GM12878 (cell line): ENCODE results near the gene ALPK1. TPM values are rescaled to one million over a fixed set of nuclear protein-coding genes. Genes with fewer than 3 reads are reported as not detected.

Experiments used
- ATAC-seq: fragments of 200-7000 bp; cut with Tn5 transposase; 3 replicates; pipeline ENCODE4 v1.9.1; 2020; ENCODE audit warnings: mild to moderate bottlenecking, moderate library complexity
- BruUV-seq: library from RNA; stranded (reverse); fragments of 400-500 nt; replicated peaks from 2 replicates; lab custom pipeline; 2021; lab: Mats Ljungman, UMichigan
- CTCF ChIA-PET: fragments of 300-600 bp; sonication (Branson Sonifier 250); formaldehyde crosslinking; extraction: SDS; loops from one replicate; lab custom pipeline; 2021; ENCODE audit warnings: inconsistent platforms; lab: Yijun Ruan, JAX
- POLR2A ChIA-PET: fragments of 350-600 bp; formaldehyde crosslinking; extraction: SDS; loops from one replicate; lab custom pipeline; 2021; ENCODE audit warnings: inconsistent platforms; lab: Charles Lee
- RAD21 ChIA-PET: fragments of 300-600 bp; sonication (Branson Sonifier 250); formaldehyde crosslinking; loops from one replicate; lab custom pipeline; 2023; ENCODE audit warnings: antibody characterized with exemption; ENCODE audit not compliant: unreplicated experiment; lab: Charles Lee
- SMC1A ChIA-PET: fragments of 300-600 bp; sonication (Branson Sonifier 250); formaldehyde crosslinking; loops from one replicate; lab custom pipeline; 2023; ENCODE audit not compliant: unreplicated experiment, uncharacterized antibody; lab: Charles Lee
- DNase-seq: peaks from one replicate; pipeline ENCODE4 v3.0.0-alpha.2; 2011; ENCODE audit warnings: low read depth, low spot score
- FAIRE-seq: peaks from 3 replicates; lab custom pipeline; 2011; peaks lifted over from hg19 to GRCh38; lab: Jason Lieb, UNC
- H2AFZ ChIP-seq: 2 replicates; pipeline ENCODE4 v1.6.0; 2011; ENCODE audit warnings: low read depth, low read length, control low read depth; ENCODE audit not compliant: control insufficient read depth
- H3K27ac ChIP-seq: 2 replicates; pipeline ENCODE4 v1.5.1; 2011; ENCODE audit warnings: control low read depth; ENCODE audit not compliant: control insufficient read depth, insufficient read depth
- H3K27me3 ChIP-seq, 2 experiments: replicated peaks in 1 of 2; 2 replicates each; pipeline versions ENCODE4 v1.6.0 to v1.6.1; 2011; ENCODE audit warnings: low read length in 1 of 2; ENCODE audit not compliant: control insufficient read depth in 2 of 2, insufficient read depth in 2 of 2
- H3K36me3 ChIP-seq, 2 experiments: 2 replicates each; pipeline ENCODE4 v1.5.1; 2011; ENCODE audit warnings: low read length in 1 of 2; ENCODE audit not compliant: control insufficient read depth in 2 of 2, insufficient read depth in 2 of 2
- H3K4me1 ChIP-seq: 2 replicates; pipeline ENCODE4 v1.6.1; 2011; ENCODE audit warnings: mild to moderate bottlenecking, low read length, moderate library complexity, mixed read lengths; ENCODE audit not compliant: control insufficient read depth, insufficient read depth
- H3K4me2 ChIP-seq: 2 replicates; pipeline ENCODE4 v1.6.0; 2011; ENCODE audit warnings: control low read depth; ENCODE audit not compliant: control insufficient read depth, insufficient read depth
- H3K4me3 ChIP-seq: fragments of 200-600 bp; sonication (generic); 2 replicates; pipeline ENCODE4 v1.5.1; 2016
- H3K79me2 ChIP-seq: 2 replicates; pipeline ENCODE4 v1.6.0; 2011; ENCODE audit warnings: low read length; ENCODE audit not compliant: control insufficient read depth, insufficient read depth
- H3K9ac ChIP-seq: 2 replicates; pipeline ENCODE4 v1.8.0; 2011; ENCODE audit warnings: low read length, control low read depth, mixed read lengths; ENCODE audit not compliant: control insufficient read depth, insufficient read depth
- H3K9me3 ChIP-seq: replicated peaks from 3 replicates; pipeline ENCODE4 v1.5.1; 2011; ENCODE audit warnings: mild to moderate bottlenecking, low read length; ENCODE audit not compliant: control insufficient read depth, insufficient read depth
- H4K20me1 ChIP-seq: 2 replicates; pipeline ENCODE4 v1.6.0; 2011; ENCODE audit not compliant: control insufficient read depth, insufficient read depth
- ATF2 ChIP-seq: IDR thresholded peaks from 2 replicates; pipeline ENCODE4 v1.6.1; 2012; ENCODE audit warnings: low read length, inconsistent platforms
- CBFB ChIP-seq: IDR thresholded peaks from 2 replicates; pipeline ENCODE4 v1.6.1; 2016; ENCODE audit warnings: antibody characterized with exemption, low read depth
- CBX5 ChIP-seq: sonication (generic); IDR thresholded peaks from 2 replicates; pipeline ENCODE4 v1.6.1; 2016; ENCODE audit warnings: low read depth, moderate library complexity, mild to moderate bottlenecking, inconsistent platforms
- EED ChIP-seq: sonication (generic); IDR thresholded peaks from 2 replicates; pipeline ENCODE4 v1.6.1; 2016; ENCODE audit warnings: antibody characterized with exemption, low read depth
- IRF5 ChIP-seq: fragments of 450-650 bp; IDR thresholded peaks from 2 replicates; pipeline ENCODE4 v1.6.1; 2017; ENCODE audit warnings: borderline replicate concordance
- NFYB ChIP-seq: IDR thresholded peaks from 2 replicates; pipeline ENCODE4 v1.6.1; 2011; ENCODE audit warnings: low read depth, mild to moderate bottlenecking, low read length, improper control_type of control experiment, moderate library complexity; ENCODE audit not compliant: insufficient read depth
- NKRF ChIP-seq: fragments of 450-650 bp; conservative IDR thresholded peaks from 2 replicates; pipeline ENCODE4 v1.6.1; 2017; ENCODE audit warnings: mild to moderate bottlenecking, moderate library complexity
- PAX5 ChIP-seq: IDR thresholded peaks from 2 replicates; pipeline ENCODE4 v1.6.1; 2011; ENCODE audit warnings: low read depth, low read length, borderline replicate concordance
- POU2F2 ChIP-seq: IDR thresholded peaks from 3 replicates; pipeline ENCODE4 v1.6.1; 2011; ENCODE audit warnings: low read depth, mild to moderate bottlenecking, low read length, borderline replicate concordance
- RAD21 ChIP-seq: IDR thresholded peaks from 2 replicates; pipeline ENCODE4 v1.6.1; 2011; ENCODE audit warnings: mild to moderate bottlenecking, low read depth, low read length, moderate library complexity; ENCODE audit not compliant: insufficient read depth
- SRF ChIP-seq, 2 experiments: IDR thresholded peaks; 2 replicates each; pipeline ENCODE4 v1.6.1; 2011; ENCODE audit warnings: low read depth in 2 of 2, low read length in 2 of 2, mild to moderate bottlenecking in 1 of 2, moderate library complexity in 1 of 2
- ZBTB4 ChIP-seq: fragments of 450-650 bp; formaldehyde crosslinking; IDR thresholded peaks from 2 replicates; pipeline ENCODE4 v1.4.0; 2022; ENCODE audit warnings: mild to moderate bottlenecking, moderate library complexity
- ZNF217 ChIP-seq: fragments of 450-650 bp; IDR thresholded peaks from 2 replicates; pipeline ENCODE4 v1.6.1; 2017; ENCODE audit warnings: antibody characterized with exemption, mild to moderate bottlenecking
- WGBS: methylation state at CpG from one replicate; pipeline ENCODE4 v1.1.6; 2016; ENCODE audit warnings: low lambda C conversion rate; ENCODE audit not compliant: insufficient replicate concordance, insufficient coverage; ENCODE audit errors: missing lambda C conversion rate; 5-methylcytosine and 5-hydroxymethylcytosine counted together
- in situ Hi-C: fragments of 300-500 bp; cut with MboI; formaldehyde crosslinking; loops from 9 replicates; pipeline ENCODE4 v1.14.3; 2018; ENCODE audit warnings: mixed read lengths
- intact Hi-C: fragments of 100-400 bp; cut with micrococcal nuclease; formaldehyde crosslinking; loops from one replicate; pipeline ENCODE4 v1.14.2; 2022; ENCODE audit not compliant: unreplicated experiment
- polyA plus RNA-seq, 11 experiments: library from polyadenylated mRNA; depleted of rRNA in 4 of 11; unstranded in 6 of 11; stranded (reverse) in 5 of 11; fragments of >200 nt; fragmentation: Nextera tagmentation in 4 of 11; fragmentation: Illumina TruSeq in 1 of 11; extraction: Ambion mirVana in 4 of 11; extraction: Trizol in 1 of 11; gene quantifications; 1 replicate in 1 of 11; 2 replicates in 10 of 11; pipeline versions ENCODE4 v1.2.1 to v1.2.3, GENCODE V29; 2011 to 2016; ENCODE audit warnings: inconsistent platforms in 2 of 11, missing spikeins in 2 of 11, low read depth in 1 of 11
- total RNA-seq, 4 experiments: library from RNA; depleted of rRNA in 3 of 4; stranded (reverse); fragments of >200 nt in 3 of 4; fragmentation: Illumina TruSeq in 1 of 4; extraction: Trizol in 1 of 4; gene quantifications; 2 replicates each; pipeline versions ENCODE4 v1.2.1 to v1.2.3, GENCODE V29; 2013 to 2021

Gene ALPK1
- total and polyA plus RNA-seq, 10 of the 15 experiments (the other 5 are each of a cell fraction or from before 2014, with no cell fraction given) = 8.5 to 32.3 (median 22.6) TPM

- ChIA-PET SMC1A (interaction anchor here (1.1 to 9.6 kb wide), 11 partner anchors 9 to 219 kb away, joined by 4 to 247 read pairs (median 11); partner anchors contain the start of genes ALPK1 and TIFA), CTCF (interaction anchor here (1.0 to 4.1 kb wide), 12 partner anchors 9 to 286 kb away, joined by 3 to 27 read pairs (median 6); partner anchors contain the start of genes ALPK1 and TIFA), RAD21 (interaction anchor here (0.6 to 6.8 kb wide), 14 partner anchors 9 to 355 kb away, joined by 3 to 151 read pairs (median 4); partner anchors contain the start of genes ALPK1, NEUROG2 and TIFA), POLR2A (interaction anchor here (0.7 to 2.2 kb wide), 13 partner anchors 9 to 198 kb away, joined by 3 to 14 read pairs (median 4); partner anchors contain the start of genes ALPK1, NEUROG2 and TIFA)
- peak overlapping the region; percentile 95 for H3K4me2 ChIP-seq
- H3K4me1 ChIP-seq = peaks cover 41% of the 10 kb centered on the region
- peak overlapping the region; percentile 65 for H3K9ac ChIP-seq
- in situ Hi-C loops (no loop called here), intact Hi-C loops (loop anchor here (1.0 to 5.0 kb wide), 2 partner anchors 30 to 86 kb away; partner anchors contain the start of gene AP1AR)
- H3K27ac ChIP-seq = peak overlapping the region; percentile 95
- no peaks in the 10 kb centered on the region for H3K36me3 ChIP-seq
- H3K79me2 ChIP-seq = peaks cover 19% of the 10 kb centered on the region
- ATAC-seq = peak; percentile 93
- 1% methylated on average over 5 of the region's 5 CpGs for WGBS
- BruUV-seq = no TSS peak
- H3K27me3 ChIP-seq = no peaks in the 10 kb centered on the region
- H3K4me3 ChIP-seq = peak overlapping the region; percentile 27
- peak overlapping the region; percentile 73 for H2AFZ ChIP-seq
- DNase-seq = peak; percentile 70
- no peaks in the 10 kb centered on the region; the same call in 2 of the 3 replicates for H3K9me3 ChIP-seq
- FAIRE-seq = peak; percentile 78
- H4K20me1 ChIP-seq = no peaks in the 10 kb centered on the region
- no peak for TF ChIP-seq NFYB
- TF ChIP-seq NKRF = no peak
- TF ChIP-seq IRF5 = no peak
- peak; percentile 67; the same call in 1 of the 2 replicates for TF ChIP-seq CBX5
- TF ChIP-seq RAD21 = no peak
- peak; percentile 65 for TF ChIP-seq EED
- TF ChIP-seq POU2F2 = no peak; the same call in 1 of the 3 replicates
- peak; percentile 83 for TF ChIP-seq ATF2
- no peak for TF ChIP-seq PAX5
- no peak for TF ChIP-seq ZBTB4 (CRISPR knock-in tag)
- no peak for TF ChIP-seq SRF (IDR thresholded peaks at IDR 0.05; ENCODE audit: low read depth in 2 of 2, low read length in 2 of 2)
- TF ChIP-seq CBFB = peak; percentile 87
- no peak for TF ChIP-seq ZNF217
Observed at GRCh38 chr4:112318239-112319142, 21.3 kb downstream of the ALPK1 start.
